Measurements from ENCODE around the gene NANOS2.
A peak's percentile ranks its signal among the peaks of the same experiment; 100 is the strongest.
"Not testable (repeated sequence)": the region's sequence is repeated elsewhere in the genome, so short reads cannot be mapped to it uniquely, and the experiment has no call there.

The NANOS2 gene

DNA sequence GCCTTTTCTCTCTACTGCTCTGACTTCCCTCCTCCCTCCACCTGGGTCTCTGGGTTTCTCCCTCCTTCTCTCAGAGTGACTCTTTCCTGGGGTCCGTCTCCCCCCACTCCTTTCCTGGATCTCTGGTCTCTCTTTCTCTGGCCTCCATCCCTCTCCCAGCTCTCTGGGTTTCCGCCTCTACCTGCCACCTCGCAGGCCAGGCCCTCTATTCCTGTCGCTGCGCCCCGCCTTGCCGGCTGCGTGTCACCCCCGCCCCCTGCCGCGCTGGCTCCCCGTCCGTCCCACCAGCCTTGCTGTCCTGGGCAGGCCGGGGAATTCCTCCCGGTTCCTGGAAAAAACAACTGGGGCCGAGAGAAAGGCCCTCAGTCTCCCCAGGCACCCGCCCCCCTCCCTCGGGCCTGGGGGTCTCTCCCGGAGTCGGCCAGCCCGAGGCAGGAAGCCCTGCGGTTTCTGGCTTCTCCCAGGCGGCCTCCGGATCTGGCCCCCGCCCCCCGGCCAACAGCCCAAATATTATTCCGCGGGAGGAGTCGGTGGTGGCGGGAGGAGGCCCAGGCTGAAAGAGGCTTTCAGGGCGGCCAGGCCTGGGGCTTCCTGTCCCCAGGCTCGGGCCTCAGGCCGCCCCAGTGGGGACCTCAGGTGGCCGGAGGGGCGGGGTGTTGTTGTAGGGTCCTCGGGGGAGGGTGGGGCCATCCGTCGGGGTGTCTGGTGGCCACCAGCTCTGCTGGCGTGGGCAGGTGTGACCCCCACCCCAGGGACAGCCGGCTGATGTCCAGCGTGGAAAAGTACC is 38.0 kb downstream of the NANOS2 start:
- no peak for DNase-seq (ENCODE audit: low spot score)

DNA sequence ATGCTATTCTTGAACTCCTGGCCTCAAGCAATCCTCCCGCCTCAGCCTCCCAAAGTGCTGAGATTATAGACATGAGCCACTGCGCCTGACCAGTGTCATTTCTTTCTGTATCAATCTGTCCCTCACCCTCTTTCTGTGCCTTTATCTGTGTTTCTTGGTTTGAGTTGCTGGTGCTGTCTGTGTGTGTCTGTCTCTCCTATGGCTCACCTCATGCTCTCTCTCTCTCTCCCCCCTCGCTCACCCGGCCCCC is 38.5 kb downstream of the NANOS2 start:
- DNase-seq (ENCODE audit: low spot score): no peak

GRCh38 chr19:45874620-45874966 is 40.0 kb downstream of the NANOS2 start:
- no peak for DNase-seq (ENCODE audit: low spot score)

DNA sequence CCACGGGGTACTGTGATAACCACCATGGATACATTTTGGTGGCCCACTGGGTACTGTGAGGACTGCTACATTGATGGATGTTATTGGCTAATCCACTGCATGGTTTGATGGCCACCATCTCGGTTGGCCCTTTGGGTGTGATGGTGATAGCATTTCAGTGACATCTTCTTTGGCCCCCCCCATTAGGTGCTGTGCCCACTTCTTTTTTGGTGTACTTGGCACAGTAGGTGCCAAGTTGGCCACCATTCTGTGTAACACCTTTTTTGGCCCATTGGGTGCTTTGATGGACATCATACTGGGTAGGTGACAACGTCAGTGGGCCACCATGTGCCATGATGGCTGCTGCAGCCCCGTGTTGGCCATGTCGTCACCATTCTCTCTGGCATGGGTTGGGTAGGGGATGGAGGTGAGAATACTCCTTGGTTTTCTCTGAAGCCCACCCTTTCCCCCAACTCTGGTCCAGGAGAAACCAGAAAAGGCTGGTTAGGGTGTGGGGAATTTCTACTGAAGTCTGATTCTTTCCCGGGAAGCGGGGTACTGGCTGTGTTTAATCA is 41.3 kb downstream of the NANOS2 start:
- no peak for DNase-seq (ENCODE audit: low spot score)

- DNase-seq (ENCODE audit: low spot score): no peak
These were observed 42.3 kb downstream of the NANOS2 start for GRCh38 chr19:45872095-45872919.

DNA sequence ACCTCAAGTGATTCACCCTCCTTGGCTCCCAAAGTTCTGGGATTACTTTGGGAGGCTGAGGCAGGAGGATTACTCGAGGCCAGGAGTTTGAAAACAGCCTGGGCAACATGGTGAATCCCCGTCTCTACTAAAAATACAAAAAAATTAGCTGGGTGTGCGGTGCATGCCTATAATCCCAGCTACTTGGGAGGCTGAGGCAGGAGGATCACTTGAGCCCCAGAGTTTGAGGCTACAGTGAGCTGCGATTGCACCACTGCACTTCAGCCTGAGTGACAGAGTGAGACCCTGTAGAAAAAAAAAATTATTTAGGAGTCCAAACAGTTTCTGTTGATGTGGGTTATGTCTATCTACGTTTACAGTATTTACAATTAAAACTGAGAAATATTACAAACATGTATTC is 43.8 kb downstream of the NANOS2 start:
- no peak for DNase-seq (ENCODE audit: low spot score)

GRCh38 chr19:45867241-45867640 is 47.3 kb downstream of the NANOS2 start:
- DNase-seq (ENCODE audit: low spot score): not testable (repeated sequence)

- DNase-seq (ENCODE audit: low spot score): no peak
These were observed 48.0 kb downstream of the NANOS2 start for GRCh38 chr19:45866400-45867176.

GRCh38 chr19:45865269-45865948 is 49.2 kb downstream of the NANOS2 start:
- no peak for DNase-seq (ENCODE audit: low spot score)

- DNase-seq (ENCODE audit: low spot score): no peak
These were observed 49.9 kb downstream of the NANOS2 start for GRCh38 chr19:45864629-45865082.

GRCh38 chr19:45863840-45864628 is 50.5 kb downstream of the NANOS2 start, which contains the start of gene FOXA3:
Gene FOXA3, plus strand, starts transcription at chr19:45864326. Its CDS starts 131 bp downstream, at chr19:45864457.
- DNase-seq (ENCODE audit: low spot score): peak; percentile 35

DNA sequence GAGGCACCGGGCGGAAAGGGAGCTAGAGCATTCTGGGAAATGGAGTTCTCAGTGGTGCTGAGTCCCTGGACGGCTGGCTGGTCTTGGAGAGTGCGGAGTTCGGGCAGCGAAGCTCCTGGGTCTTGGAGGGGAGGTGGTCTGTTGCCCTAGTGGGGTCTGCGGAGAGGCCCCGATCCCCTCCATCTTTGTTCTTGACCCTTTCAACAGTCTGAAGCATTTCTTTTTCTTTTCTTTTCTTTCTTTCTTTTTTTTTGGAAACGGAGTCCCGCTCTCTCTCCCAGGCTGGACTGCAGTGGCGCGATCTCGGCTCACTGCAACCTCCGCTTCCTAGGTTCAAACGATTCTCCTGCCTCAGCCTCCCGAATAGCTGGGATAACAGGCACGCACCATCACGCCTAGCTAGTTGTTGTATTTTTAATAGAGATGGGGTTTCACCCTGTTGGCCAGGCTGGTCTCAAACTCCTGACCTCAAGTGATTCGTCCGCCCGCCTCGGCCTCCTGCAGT is 51.2 kb downstream of the NANOS2 start:
- DNase-seq (ENCODE audit: low spot score): no peak
